Osteocyte (in vitro differentiated cells): Measurements from ENCODE around the gene EIF4E. TPM values are rescaled to one million over a fixed set of nuclear protein-coding genes. Genes with fewer than 3 reads are reported as not detected.

Experiments used
- DNase-seq: peaks from one replicate; pipeline ENCODE4 v3.0.0; 2021; ENCODE audit warnings: mixed read lengths; ENCODE audit not compliant: unreplicated experiment; ENCODE audit errors: extremely low spot score
- H3K27ac Mint-ChIP-seq: one replicate; pipeline ENCODE4 v1.8.0; 2021; ENCODE audit warnings: mild to moderate bottlenecking, mixed read lengths; ENCODE audit not compliant: unreplicated experiment
- H3K27me3 Mint-ChIP-seq: one replicate; pipeline ENCODE4 v1.8.0; 2021; ENCODE audit warnings: mixed read lengths; ENCODE audit not compliant: unreplicated experiment
- H3K36me3 Mint-ChIP-seq: one replicate; pipeline ENCODE4 v1.8.0; 2021; ENCODE audit warnings: mixed read lengths; ENCODE audit not compliant: unreplicated experiment
- H3K4me1 Mint-ChIP-seq: one replicate; pipeline ENCODE4 v1.8.0; 2021; ENCODE audit warnings: mixed read lengths; ENCODE audit not compliant: unreplicated experiment
- H3K4me3 Mint-ChIP-seq: one replicate; pipeline ENCODE4 v1.8.0; 2021; ENCODE audit warnings: mild to moderate bottlenecking, moderate library complexity, mixed read lengths; ENCODE audit not compliant: unreplicated experiment
- H3K9me3 Mint-ChIP-seq: one replicate; pipeline ENCODE4 v1.8.0; 2021; ENCODE audit warnings: mixed read lengths; ENCODE audit not compliant: unreplicated experiment
- total RNA-seq: library from RNA; stranded (reverse); gene quantifications from 2 replicates; pipeline ENCODE4 v1.2.1, GENCODE V29; 2021
- TF ChIP-seq, protein P1 (sequence below): fragments of 200-600 bp; sonication (generic); IDR thresholded peaks from 2 replicates; pipeline ENCODE4 v1.5.0; 2021; ENCODE audit warnings: antibody characterized with exemption, mild to moderate bottlenecking, moderate library complexity

Gene EIF4E
- total RNA-seq, 1 donor from 2014 or later = 60.6 TPM

DNA sequence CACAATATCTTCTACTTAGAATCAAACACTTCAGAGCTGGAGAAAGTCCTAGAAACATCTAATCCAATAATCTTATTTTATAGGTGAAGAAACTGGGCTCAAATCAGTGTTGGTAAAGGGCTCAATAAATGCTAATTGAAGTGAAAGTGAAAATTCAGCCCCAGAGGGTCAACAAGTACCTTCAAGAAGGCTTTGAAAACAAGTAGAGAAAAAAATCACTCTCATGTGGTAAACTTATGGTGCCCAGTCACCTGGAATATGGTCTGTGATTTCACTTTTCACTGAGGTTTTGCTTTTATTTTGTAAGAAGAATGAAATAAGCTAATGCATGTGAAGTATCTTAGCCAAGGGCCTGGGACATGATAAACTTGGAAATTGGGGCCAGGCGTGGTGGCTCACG is 29.1 kb upstream of the EIF4E start:
- TF ChIP-seq, protein P1, sequence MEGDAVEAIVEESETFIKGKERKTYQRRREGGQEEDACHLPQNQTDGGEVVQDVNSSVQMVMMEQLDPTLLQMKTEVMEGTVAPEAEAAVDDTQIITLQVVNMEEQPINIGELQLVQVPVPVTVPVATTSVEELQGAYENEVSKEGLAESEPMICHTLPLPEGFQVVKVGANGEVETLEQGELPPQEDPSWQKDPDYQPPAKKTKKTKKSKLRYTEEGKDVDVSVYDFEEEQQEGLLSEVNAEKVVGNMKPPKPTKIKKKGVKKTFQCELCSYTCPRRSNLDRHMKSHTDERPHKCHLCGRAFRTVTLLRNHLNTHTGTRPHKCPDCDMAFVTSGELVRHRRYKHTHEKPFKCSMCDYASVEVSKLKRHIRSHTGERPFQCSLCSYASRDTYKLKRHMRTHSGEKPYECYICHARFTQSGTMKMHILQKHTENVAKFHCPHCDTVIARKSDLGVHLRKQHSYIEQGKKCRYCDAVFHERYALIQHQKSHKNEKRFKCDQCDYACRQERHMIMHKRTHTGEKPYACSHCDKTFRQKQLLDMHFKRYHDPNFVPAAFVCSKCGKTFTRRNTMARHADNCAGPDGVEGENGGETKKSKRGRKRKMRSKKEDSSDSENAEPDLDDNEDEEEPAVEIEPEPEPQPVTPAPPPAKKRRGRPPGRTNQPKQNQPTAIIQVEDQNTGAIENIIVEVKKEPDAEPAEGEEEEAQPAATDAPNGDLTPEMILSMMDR = no peak

DNA sequence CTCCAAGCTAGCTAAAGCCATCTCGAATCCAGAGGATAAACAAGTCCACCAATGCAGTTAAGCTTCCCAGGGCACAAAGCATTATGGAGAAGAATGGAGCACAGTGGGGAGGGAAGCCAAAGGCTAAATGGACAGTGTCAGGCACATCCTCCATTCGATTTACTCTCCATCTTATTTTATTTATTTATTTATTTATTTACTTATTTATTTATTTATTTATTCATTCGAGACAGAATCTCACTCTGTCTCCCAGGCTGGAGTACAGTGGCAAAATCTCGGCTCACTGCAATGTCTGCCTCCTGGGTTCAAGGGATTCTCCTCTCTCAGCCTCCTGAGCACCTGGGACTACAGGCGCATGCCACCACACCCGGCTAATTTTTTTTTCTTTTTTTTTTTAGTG is 26.3 kb upstream of the EIF4E start:
- Mint-ChIP-seq H3K36me3 (no peaks in the 10 kb centered on the region), H3K27me3 (no peaks in the 10 kb centered on the region), H3K4me3 (no peak overlapping the region), H3K9me3 (no peaks in the 10 kb centered on the region), H3K4me1 (no peaks in the 10 kb centered on the region), H3K27ac (no peak overlapping the region)
- TF ChIP-seq, protein P1 = no peak
- DNase-seq = no peak

More for the DNA sequence above, 29.1 kb upstream of the EIF4E start:
- Mint-ChIP-seq H3K9me3 (no peaks in the 10 kb centered on the region), H3K4me1 (no peaks in the 10 kb centered on the region), H3K27me3 (no peaks in the 10 kb centered on the region), H3K36me3 (no peaks in the 10 kb centered on the region), H3K27ac (no peak overlapping the region), H3K4me3 (no peak overlapping the region)
- DNase-seq = no peak

DNA sequence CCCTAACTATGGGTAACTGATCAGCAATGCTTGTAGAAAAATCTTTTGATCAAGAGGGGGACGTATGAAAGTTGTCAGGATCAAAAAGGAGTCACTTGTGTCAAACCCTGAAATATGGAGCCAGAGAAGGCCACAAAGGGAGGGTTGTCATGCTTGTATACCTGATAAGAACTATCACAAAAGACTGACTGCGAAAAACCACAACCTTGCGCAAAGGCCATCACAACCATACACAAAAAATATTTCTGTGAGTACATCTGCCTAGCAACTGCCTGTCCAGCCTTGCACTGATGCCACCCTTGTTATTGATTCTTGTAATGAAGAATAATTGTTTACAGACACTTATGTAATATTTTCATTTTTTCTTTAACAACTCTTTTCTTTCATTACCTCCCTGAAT is 22.8 kb upstream of the EIF4E start:
- Mint-ChIP-seq H3K27me3 (no peaks in the 10 kb centered on the region), H3K36me3 (no peaks in the 10 kb centered on the region), H3K27ac (no peak overlapping the region), H3K4me3 (no peak overlapping the region), H3K4me1 (no peaks in the 10 kb centered on the region), H3K9me3 (no peaks in the 10 kb centered on the region)
- DNase-seq = no peak
- TF ChIP-seq, protein P1 = no peak

DNA sequence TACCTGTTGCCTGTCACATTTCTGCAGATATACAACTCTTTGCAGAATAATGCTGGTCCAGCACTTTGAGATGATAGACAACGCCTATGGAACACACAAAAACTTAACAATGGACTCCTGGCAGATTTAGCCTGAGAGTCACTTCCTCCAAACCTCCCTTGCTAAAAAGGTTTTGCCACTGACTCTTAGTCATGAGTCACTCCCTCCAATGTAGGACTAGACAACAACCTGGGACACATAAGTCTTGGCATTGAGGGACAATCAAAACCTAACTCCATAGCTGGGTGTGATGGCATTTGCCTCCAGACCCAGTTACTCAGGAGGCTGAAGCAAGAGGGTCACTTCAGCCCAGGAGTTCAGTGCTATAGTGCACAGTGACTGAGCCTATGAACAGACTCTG is 22.0 kb upstream of the EIF4E start:
- no peak overlapping the region for H3K27ac Mint-ChIP-seq
- H3K4me3 Mint-ChIP-seq = no peak overlapping the region
- no peaks in the 10 kb centered on the region for H3K4me1 Mint-ChIP-seq
- TF ChIP-seq, protein P1 = no peak
- no peak for DNase-seq
- no peaks in the 10 kb centered on the region for H3K9me3 Mint-ChIP-seq
- no peaks in the 10 kb centered on the region for H3K27me3 Mint-ChIP-seq
- no peaks in the 10 kb centered on the region for H3K36me3 Mint-ChIP-seq

DNA sequence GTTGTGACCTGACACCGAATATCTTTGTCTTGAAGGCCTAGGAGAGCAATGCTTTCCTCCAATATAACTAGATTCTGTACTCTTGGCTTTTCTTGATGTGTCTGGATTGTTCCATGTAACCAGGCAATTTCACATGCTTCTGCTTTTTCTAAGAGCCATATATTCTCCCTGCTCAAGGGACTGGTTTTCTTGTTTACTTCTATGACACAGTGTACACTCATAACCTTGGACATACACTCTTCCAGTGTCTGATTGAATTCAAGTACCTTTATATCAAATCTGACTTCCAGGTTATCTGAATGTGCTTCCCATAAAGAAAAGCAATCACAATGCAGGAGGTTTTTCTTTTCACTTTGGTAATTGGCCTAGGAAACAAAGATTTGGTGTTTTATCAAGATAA is 17.4 kb upstream of the EIF4E start:
- Mint-ChIP-seq H3K4me1 (no peaks in the 10 kb centered on the region), H3K27ac (no peak overlapping the region), H3K36me3 (no peaks in the 10 kb centered on the region), H3K9me3 (no peaks in the 10 kb centered on the region), H3K27me3 (no peaks in the 10 kb centered on the region), H3K4me3 (no peak overlapping the region)
- TF ChIP-seq, protein P1 = no peak
- DNase-seq = no peak
